C4-2B (cell line): ENCODE data around the gene CNTN4.
"Not testable (repeated sequence)": the region's sequence is repeated elsewhere in the genome, so short reads cannot be mapped to it uniquely, and the experiment has no call there.

Source experiments
- H3K27ac ChIP-seq: fragments of 450-650 bp; 2 replicates; pipeline ENCODE4 v1.5.1; 2017
- CTCF ChIP-seq: fragments of 450-650 bp; conservative IDR thresholded peaks from 2 replicates; pipeline ENCODE4 v1.5.1; 2017; ENCODE audit warnings: mild to moderate bottlenecking
- ZFX ChIP-seq: fragments of 450-650 bp; IDR thresholded peaks from 2 replicates; pipeline ENCODE4 v1.6.1; 2017

CNTN4 gene

DNA sequence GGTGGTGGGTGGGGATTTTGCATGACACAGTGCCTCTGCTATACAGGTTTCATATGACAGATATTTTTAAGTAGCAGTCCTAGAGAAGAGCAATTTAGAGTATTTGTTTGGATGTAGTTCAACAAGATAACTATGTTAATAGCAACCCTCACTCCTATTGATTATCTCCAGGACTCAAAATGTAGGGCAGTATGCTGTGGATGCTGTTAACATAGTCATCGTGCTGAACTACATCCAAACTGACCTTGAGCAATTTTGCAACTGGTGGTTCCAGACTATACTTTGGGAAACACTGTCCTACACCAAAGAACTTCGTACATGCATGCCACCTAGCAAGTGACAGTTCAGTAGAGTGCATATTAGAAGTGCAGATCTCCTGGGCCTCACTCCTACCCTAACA is 893.9 kb downstream of the CNTN4 start:
- TF ChIP-seq CTCF (no peak), ZFX (no peak)
- H3K27ac ChIP-seq: no peak overlapping the region

DNA sequence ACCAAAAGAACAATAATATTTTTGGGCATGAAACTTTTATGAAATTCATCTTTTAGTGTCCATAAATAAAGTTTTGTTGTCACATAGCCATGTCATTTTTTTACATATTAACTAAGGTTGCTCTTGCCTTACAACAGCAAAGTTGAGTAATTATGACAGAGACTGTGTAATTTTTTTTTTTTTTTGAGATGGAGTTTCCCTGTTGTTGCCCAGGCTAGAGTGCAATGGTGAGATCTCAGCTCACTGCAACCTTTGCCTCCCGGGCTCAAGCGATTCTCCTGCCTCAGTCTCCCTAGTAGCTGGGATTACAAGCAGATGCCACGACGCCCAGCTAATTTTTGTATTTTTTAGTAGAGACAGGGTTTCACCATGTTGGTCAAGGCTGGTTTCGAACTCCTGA is 894.5 kb downstream of the CNTN4 start:
- not testable (repeated sequence) for H3K27ac ChIP-seq

- TF ChIP-seq ZFX (no peak), CTCF (no peak)
- H3K27ac ChIP-seq: no peak overlapping the region
These were observed 895.1 kb downstream of the CNTN4 start for GRCh38 chr3:2993736-2994135.

DNA sequence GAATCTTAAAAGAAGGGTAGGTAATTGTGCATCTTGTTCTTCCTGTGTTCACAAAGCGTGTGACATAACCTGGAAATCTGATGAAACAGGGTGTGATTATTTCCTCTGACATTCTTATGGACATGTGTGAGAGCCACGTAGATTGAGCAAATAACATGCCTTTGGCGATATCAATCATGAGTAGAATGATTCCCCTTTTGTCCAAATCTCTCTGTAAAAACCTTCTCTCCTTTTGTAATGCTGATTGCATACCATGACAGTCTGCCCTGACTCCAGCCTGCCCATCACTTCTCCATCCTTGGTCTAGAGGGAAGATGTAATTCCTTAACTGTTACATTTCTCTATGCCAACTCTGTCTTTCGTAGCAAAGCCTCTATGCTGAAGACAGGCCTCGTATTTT is 896.5 kb downstream of the CNTN4 start:
- TF ChIP-seq CTCF: no peak
- H3K27ac ChIP-seq: no peak overlapping the region

- no peak for TF ChIP-seq ZFX
- TF ChIP-seq CTCF: no peak
- H3K27ac ChIP-seq: no peak overlapping the region
These were observed 906.6 kb downstream of the CNTN4 start for GRCh38 chr3:3005146-3005744.

DNA sequence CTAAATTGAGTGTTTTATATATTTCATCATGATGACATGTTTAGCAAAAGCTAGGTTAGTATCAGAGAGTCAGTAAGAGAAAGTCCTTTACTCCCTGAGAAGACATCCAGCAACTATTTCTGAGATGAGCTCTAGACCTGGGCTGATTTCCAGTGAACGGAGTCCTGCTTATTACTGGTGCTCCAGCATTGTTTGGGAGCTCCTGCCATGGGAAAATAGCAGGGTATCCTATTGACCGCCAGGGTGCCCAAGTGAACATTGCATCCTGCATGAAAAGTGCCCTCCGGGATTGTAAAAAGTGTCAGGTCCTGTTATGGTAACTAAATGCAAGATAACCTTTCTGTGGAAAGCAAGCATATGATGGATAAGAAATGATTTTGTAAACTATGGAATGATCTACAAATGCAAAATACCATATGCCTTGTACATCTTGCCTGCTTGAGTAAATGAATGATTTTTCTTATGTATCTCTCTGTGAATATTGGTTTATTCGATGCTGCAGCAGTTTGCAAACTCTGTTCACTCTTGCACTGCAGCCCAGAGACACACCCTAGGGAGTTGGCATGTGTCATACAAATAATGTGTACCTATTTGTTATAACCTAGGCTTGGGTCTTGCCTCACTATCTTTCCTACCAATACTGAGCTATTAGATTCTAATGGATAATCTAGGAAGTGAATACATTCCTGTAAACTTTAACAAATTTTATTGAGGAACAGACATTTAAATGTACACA is 914.8 kb downstream of the CNTN4 start:
- TF ChIP-seq CTCF (no peak), ZFX (no peak)
- no peak overlapping the region for H3K27ac ChIP-seq

- H3K27ac ChIP-seq: no peak overlapping the region
- TF ChIP-seq CTCF (peak; percentile 79), ZFX (no peak)
These were observed 916.8 kb downstream of the CNTN4 start for GRCh38 chr3:3015185-3016089.
